ENCODE measurements around the gene COL9A3. TPM values are rescaled to one million over a fixed set of nuclear protein-coding genes. Genes with fewer than 3 reads are reported as not detected.

COL9A3 gene
- polyA plus RNA-seq, 1 donor = 10.6 TPM

GRCh38 chr20:62881662-62882395 lies 65.0 kb downstream of the COL9A3 start:
- no peak for DNase-seq

GRCh38 chr20:62882426-62882825 lies 65.6 kb downstream of the COL9A3 start:
- no peak for DNase-seq

GRCh38 chr20:62884556-62884955 lies 67.7 kb downstream of the COL9A3 start:
- DNase-seq = no peak

- DNase-seq = no peak
Measured at GRCh38 chr20:62885046-62885895, 68.4 kb downstream of the COL9A3 start.

GRCh38 chr20:62885896-62886708 lies 69.3 kb downstream of the COL9A3 start:
- DNase-seq = no peak

GRCh38 chr20:62886709-62887058 lies 69.8 kb downstream of the COL9A3 start:
- DNase-seq = no peak

GRCh38 chr20:62887152-62887859 lies 70.5 kb downstream of the COL9A3 start:
- no peak for DNase-seq

- DNase-seq = no peak
Measured at GRCh38 chr20:62887860-62888239, 71.0 kb downstream of the COL9A3 start.

GRCh38 chr20:62888406-62888805 lies 71.6 kb downstream of the COL9A3 start:
- no peak for DNase-seq

GRCh38 chr20:62888910-62889309 lies 72.1 kb downstream of the COL9A3 start:
- no peak for DNase-seq

- DNase-seq = no peak
Measured at GRCh38 chr20:62889411-62889810, 72.6 kb downstream of the COL9A3 start.

- no peak for DNase-seq
Measured at GRCh38 chr20:62889871-62890270, 73.0 kb downstream of the COL9A3 start.

GRCh38 chr20:62890444-62890843 lies 73.6 kb downstream of the COL9A3 start:
- no peak for DNase-seq

Other genes starting within 250 kb of the COL9A3 start
- 0.26 TPM for gene SLCO4A1, start 174.5 kb upstream of the COL9A3 start, polyA plus RNA-seq (ENCODE audit: insufficient read length)
- gene NTSR1, start 108.2 kb upstream of the COL9A3 start, polyA plus RNA-seq (ENCODE audit: insufficient read length) = 0.10 TPM
- gene MRGBP, start 20.6 kb upstream of the COL9A3 start, polyA plus RNA-seq (ENCODE audit: insufficient read length) = 9.1 TPM
- gene OGFR, start 12.2 kb upstream of the COL9A3 start, polyA plus RNA-seq (ENCODE audit: insufficient read length) = 21.9 TPM
- gene TCFL5, start 44.8 kb downstream of the COL9A3 start, polyA plus RNA-seq (ENCODE audit: insufficient read length) = 8.8 TPM
- 40.0 TPM for gene DIDO1, start 109.5 kb downstream of the COL9A3 start, polyA plus RNA-seq (ENCODE audit: insufficient read length)
- 30.3 TPM for gene GID8, start 121.1 kb downstream of the COL9A3 start, polyA plus RNA-seq (ENCODE audit: insufficient read length)
- 1.7 TPM for gene SLC17A9, start 135.7 kb downstream of the COL9A3 start, polyA plus RNA-seq (ENCODE audit: insufficient read length)
- not detected for gene BHLHE23, start 189.9 kb downstream of the COL9A3 start, polyA plus RNA-seq (ENCODE audit: insufficient read length)

Data from hindlimb muscle (tissue), 1 donor.